GM18861 (cell line): ENCODE measurements around the gene ZBED1.
"Not testable (repeated sequence)": the region's sequence is repeated elsewhere in the genome, so short reads cannot be mapped to it uniquely, and the experiment has no call there.

Experiments
- ATAC-seq: cut with Tn5 transposase; IDR thresholded peaks from one replicate; pipeline ENCODE4 v1.9.1; 2021; ENCODE audit not compliant: unreplicated experiment

The ZBED1 gene

DNA sequence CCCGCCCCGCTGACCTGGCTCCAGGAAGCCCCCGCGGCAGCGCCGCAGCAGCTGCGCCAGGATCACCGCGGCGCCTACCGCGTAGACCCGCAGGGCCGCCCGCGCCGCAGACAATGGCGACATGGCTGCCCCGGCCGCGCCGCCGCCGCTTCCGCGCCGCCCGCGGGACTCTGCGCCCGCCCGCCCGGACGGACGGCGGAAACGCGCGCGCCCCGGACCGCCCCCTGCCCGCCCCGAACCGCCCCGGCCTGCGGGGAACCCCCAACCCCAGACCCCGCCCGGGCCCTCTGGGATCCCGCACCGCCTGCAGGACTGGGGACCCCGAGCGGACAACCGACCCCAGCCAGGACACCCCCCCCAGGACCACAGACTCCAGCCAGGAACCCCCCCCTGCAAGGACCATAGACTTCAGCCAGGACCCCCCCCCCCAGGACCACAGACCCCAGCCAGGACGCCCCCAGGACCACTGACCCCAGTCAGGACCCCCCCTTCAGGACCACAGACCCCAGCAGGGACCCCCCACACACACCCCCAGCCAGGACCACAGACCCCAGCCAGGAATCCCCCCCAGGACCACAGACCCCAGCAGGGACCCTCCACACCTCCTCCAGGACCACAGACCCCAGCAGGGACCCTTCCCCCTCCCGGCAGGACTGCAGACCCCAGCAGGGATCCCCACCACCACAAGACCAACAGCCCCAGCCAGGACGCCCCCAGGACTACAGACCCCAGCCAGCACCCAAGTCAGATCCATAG is at the start of gene ZBED1, which contains the start of gene DHRSX:
Gene ZBED1 (minus strand): TSS at position 174 of the 756 bp plus-strand sequence. CDS start 10,257 bp downstream, outside the sequence.
Gene DHRSX (minus strand): TSS at position 174 of the 756 bp plus-strand sequence. CDS start 51 bp downstream, at position 123.
- ATAC-seq, result no peak

DNA sequence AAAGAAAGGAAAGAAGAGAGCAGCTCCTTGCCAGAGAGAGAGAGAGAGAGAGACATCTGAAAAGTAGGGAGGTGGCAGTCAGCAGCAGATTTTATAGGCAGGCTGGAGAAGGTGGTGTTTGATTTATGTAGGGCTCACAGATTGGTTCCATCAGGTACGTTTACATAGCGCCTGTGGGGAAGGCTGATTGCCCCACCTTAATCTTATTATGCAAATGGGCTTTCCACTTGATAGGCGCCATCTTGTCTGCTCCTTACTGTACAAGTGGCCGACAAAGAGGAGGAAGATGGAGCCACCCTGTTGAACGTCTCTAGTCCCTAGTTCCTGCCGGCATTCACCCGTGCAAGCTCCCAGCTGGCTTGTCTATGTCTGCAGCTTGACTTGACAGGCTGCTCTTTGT is 49.1 kb upstream of the ZBED1 start:
- ATAC-seq, result no peak

DNA sequence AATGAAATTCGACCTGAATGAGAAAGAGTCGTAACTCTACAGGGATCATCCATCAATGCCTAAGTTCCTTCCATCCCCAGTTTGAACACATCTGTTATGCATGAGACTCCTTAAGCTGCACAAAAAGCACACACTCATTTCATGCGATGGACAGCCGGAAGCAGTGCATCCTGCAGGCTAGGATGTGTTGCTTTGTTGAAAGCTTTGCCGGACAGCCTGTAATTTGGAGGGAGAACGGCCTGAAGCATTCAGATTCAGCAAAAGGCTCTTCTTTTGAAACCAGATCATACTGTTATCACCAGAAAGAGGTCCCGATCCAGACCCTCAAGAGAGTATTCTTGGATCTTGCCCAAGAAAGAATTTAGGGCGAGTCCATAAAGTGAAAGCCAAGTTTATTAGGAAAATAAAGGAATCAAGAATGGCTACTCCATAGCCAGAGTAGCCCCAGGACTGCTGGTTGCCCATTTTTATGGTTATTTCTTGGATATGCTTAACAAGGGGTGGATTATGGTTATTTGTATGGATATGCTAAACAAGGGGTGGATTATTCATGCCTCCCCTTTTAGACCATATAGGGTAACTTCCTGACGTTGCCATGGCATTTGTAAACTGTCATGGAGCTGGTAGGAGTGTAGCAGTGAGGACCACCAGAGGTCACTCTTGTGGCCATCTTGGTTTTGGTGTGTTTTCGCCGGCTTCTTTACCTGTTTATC is 48.1 kb upstream of the ZBED1 start:
- no peak for ATAC-seq

DNA sequence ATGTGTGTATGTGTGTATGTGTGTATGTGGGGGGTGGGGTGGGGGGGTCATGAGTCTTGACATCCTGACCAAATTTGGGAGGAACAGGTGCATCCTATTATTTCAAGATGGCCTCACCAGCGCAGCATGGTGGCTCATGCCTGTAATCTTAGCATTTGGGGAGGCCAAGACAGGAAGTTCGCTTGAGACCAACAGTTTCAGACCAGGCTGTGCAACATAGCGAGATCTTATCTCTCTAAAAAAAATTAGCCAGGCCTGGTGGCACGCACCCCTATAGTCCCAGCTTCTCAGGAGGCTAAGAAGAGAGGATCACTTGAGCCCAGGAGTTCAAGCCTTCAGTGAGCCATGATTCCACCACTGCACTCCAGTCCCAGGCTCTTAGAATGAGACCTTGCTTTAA is 47.0 kb upstream of the ZBED1 start:
- no peak for ATAC-seq

DNA sequence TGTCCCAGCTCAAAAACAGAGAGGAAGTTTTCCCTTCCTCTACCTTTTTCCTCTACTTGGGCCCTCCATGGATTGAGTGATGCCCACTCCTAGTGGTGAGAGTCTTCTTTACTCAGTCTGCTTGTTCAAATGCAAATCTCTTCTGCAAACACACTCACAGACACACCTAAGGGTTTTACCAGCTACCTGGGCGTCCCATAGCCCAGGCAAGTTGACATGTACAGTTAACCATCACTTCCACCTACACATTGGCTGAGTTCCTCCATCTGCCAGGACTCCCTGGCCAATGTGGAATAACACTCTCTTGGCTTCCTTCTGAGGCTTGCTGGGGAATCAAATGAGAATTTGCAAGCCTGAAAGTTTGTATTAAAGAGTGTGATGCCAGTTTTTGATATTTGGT is 45.7 kb upstream of the ZBED1 start:
- ATAC-seq, result no peak

DNA sequence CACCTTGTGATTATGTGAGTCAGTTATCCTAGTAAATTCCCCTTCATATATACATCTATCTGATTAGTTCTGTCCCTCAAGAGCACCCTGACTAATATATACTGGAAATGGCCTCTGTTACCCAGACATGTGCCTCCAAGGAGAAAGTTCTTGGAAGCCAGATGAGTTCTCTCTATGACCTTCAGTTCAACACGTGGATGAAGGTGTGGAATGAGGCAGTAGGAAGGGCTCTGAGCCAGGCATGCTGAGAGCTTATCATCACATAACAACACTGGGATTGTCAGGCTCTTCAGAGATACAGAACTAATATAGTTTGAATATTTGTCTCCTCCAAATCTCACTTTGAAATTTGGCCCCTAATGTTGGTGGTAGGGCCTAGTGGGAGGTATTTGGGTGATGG is 44.4 kb upstream of the ZBED1 start:
- no peak for ATAC-seq

DNA sequence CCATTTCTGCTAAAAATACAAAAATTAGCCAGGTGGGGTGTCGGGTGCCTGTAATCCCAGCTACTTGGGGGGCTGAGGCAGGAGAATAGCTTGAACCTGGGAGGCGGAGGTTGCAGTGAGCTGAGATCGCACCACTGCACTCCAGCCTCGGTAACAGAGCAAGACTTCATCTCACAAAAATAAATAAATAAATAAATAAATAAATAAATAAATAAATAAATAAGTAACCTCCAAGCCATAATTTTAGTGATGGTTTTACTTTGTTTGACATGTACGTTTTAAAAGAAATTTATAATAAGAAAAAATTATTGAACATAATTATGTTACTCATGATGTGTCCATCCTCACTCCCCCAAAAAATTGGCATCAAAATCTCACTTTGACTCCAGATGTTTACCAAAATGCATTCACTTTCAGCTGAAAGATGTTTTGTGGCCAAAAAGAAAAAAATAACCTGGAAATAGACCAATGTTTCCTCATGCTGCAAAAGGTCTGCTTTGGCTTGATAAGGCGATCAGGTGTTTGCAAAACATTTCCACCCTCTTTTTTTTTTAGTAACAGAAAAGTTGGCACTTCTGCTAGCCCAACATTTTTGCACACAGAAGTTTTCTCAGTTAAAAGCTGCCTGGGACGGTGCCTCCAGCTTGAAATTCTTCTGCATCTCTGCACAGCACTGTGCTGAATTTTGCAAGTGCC is 42.2 kb upstream of the ZBED1 start:
- no peak for ATAC-seq

DNA sequence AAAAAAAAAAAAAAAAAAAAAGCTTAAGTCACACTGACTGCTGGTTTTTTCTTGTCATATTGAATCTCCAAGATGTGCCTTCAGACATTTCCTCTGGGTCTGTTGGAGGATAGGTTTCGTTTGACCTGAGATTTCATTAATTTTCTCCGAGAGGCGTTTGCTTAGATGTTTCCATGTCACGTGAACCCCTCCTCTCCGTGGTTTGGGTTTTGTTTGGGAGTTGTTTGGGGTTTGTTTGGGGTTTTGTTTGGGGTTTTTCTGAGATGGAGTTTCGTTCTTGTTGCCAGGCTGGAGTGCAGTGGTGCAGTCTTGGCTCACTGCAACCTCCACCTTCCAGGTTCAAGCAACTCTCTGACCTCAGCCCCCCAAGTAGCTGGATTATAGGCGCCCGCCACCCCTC is 40.8 kb upstream of the ZBED1 start:
- no peak for ATAC-seq

DNA sequence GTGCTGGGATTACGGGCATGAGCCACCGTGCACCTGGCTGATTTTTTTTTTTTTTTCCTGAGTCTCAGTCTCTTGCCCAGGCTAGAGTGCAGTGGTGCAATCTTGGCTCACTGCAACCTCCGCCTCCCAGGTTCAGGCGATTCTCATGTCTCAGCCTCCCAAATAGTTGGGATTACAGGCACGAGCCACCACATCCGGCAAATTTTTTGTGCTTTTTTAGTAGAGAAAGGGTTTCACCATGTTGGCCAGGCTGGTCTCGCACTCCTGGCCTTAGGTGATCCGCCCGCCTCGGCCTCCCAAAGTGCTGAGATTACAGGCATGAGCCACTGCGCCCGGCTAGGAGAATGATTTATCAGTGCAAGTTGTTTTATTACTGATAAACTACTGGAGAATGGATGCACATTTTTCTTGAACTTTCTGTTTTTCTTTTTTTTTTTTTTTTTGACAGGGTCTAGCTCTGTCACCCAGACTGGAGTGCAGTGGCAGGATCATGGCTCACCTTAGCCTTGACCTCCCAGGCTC is 39.7 kb upstream of the ZBED1 start:
- no peak for ATAC-seq

DNA sequence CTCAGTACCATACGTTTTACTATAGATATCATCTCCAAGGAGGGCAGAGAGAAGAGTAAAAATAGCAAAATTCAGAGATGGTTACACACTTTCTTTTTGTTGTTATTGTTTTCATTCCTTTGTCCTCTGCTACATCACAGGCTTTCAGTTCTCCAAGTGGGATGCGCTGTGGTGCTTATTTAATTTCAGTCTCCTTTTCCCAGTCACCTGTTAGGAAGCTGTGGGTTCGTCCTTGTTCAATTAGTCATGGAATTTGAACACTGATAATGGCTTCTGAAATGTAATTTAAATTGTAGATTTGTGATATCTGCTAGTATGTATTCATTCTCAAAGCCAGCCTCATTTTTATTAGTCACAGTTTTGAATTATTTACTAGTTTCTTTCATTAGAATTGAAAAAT is 38.8 kb upstream of the ZBED1 start:
- ATAC-seq, result no peak

DNA sequence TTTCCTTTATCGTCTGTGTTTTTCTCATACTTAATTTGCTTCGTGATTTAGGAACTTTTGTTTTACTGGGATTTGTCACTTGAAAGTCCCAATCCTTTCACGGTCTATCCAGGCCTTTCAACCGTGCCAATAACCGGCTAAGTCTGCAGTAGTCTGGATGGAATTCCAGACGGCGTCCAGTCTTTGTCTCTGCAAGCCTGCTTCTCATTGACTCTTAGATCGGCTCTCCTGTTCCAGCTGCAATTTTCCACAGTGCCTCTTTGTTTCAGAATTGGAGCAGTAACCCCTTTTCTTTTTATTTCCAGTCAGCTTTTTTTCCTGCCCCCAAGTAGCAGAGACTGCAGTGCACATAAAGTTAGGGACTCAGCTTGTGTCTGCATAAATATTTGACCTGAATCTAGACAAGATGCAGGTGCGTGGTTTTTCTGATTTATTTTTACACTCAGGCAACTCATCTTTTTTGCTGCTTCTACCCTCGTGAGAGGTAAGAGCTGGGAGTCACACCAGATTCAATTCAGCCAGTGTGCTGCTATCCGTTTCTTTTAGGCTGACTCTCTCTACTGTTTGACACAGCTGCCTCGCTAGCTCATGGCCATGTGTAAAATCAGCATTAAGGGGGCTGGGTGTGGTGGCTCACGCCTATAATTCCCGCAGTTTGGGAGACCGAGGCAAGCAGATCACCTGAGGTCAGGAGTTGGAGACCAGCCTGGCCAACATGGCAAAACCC is 37.4 kb upstream of the ZBED1 start:
- ATAC-seq, result no peak

DNA sequence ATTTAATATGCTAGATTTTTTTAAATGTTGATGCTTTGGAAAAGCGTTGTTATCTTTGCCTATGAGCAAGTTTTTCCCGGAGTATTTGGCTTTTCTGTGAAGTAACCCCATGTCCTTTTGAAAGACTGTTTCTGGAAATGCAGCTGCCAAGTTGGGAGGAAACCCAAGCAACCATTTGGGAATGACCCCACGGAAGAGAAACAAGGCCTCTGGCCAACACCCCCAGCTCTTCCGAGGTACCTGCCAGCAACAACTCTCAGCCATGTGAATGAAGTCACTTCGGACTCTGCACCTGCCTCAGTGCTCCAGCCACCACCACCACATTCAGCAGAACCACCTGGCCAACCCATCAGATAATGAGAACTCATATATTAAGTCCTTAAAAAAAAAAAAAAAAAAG is 36.2 kb upstream of the ZBED1 start:
- no peak for ATAC-seq

DNA sequence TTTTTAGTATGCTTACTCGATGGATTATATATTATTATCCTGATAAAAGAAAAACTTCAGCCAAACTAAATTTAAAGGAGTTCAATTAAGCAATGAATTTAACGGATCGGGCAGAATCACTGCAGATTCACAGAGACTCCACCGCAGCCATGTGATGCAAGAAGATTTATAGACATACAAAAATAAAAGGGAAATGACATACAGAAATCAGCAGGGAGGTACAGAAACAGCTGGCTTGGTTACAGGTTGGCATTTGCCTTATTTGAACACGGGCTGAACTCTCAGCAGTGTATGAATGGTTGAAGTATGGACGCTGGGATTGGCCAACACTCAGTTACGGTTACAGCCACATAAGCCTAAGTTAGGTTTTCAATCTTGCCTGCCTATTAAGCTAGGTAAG is 35.4 kb upstream of the ZBED1 start:
- ATAC-seq, result no peak

DNA sequence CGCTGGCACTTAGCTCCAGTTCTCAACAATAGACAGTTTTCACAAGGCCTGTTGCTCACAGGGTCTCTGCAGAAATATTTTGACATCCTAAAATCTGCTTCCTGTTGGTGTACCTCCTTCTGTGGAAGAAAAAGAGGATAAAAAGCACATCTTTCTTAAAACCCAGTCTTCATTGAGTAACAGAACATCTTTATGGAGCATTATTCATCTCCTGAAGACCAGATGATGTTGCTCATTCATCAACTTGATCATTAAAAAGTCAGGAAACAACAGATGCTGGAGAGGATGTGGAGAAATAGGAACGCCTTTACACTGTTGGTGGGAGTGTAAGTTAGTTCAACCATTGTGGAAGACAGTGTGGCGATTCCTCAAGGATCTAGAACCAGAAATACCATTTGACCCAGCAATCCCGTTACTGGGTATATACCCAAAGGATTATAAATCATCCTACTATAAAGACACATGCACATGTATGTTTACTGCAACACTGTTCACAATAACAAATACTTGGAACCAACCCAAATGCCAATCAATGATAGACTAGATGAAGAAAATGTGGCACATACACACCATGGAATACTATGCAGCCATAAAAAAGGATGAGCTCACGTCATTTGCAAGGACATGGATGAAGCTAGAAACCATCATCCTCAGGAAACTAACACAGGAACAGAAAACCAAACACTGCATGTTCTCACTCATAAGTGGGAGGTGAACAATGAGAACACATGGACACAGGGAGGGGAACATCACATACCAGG is 33.7 kb upstream of the ZBED1 start:
- not testable (repeated sequence) for ATAC-seq

DNA sequence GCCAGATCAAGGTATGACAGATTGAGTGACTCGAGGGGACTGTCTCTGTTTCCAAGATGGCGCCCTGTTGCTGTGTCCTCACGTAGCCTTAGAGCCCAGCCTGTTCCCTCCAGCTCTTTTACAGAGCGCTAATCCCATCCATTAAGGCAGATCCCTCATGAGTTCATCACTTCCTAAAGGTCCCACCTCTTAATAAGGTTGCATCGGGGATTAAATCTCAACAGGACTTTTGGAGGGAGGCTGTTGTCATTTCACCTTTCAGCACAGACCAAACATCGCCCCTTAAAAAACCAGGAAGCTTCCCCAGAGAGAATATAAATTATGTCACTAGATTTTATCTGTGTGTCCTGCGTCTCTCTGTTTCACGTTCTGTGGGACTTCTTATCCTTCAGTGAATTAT is 32.6 kb upstream of the ZBED1 start:
- ATAC-seq, result no peak

DNA sequence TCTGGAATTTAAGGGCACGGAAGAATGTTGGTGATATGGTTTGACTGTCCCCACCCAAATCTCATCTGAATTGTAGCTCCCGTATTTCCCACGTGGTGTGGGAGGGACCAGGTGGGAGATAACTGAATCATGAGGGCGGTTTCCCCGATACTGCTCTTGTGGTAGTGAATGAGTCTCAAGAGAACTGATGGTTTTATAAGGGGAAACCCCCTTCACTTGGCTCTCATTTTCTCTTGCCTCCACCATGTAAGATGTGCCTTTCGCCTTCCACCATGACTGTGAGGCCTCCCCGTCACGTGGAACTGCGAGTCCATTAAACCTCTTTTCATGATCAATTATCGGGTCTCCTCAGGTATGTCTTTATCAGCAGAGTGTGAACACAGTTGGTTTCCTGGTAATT is 25.6 kb upstream of the ZBED1 start:
- ATAC-seq, result no peak

DNA sequence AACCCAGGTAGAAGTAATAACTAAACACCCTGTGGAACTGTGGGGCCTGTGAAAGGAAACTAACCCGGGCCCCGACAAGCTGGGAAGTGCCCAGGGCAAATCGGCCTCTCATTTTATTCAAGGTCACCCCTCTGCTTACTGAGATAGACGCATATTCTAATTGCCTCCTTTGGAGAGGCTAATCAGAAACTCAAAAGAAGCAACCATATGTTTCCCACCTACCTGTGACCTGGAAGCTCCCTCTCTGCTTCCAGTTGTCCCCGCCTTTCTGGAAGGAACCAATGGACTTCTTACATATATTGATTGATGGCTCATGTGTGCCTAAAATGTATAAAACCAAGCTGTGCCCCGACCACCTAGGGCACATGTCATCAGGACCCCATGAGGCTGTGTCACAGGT is 23.1 kb upstream of the ZBED1 start:
- ATAC-seq, result no peak

DNA sequence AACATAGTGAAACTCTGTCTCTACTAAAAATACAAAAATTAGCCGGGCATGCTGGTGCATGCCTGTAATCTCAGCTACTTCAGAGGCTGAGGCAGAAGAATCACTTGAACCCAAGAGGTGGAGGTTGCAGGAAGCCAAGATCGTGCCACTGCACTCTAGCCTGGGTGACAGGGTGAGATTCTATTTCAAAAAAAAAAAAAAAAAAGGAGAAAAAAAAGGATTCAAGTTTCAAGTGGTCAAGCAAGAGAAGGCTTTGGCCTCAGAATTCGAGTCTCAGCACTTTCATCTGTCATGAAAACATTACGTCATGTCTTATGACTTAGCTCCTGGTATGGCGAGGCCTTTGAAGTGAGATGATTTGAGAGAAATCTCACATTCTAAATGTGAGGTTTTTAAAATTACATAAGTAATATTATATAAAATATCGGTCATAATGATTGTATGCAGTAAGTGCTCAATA is 21.2 kb upstream of the ZBED1 start:
- peak; percentile 41 for ATAC-seq

DNA sequence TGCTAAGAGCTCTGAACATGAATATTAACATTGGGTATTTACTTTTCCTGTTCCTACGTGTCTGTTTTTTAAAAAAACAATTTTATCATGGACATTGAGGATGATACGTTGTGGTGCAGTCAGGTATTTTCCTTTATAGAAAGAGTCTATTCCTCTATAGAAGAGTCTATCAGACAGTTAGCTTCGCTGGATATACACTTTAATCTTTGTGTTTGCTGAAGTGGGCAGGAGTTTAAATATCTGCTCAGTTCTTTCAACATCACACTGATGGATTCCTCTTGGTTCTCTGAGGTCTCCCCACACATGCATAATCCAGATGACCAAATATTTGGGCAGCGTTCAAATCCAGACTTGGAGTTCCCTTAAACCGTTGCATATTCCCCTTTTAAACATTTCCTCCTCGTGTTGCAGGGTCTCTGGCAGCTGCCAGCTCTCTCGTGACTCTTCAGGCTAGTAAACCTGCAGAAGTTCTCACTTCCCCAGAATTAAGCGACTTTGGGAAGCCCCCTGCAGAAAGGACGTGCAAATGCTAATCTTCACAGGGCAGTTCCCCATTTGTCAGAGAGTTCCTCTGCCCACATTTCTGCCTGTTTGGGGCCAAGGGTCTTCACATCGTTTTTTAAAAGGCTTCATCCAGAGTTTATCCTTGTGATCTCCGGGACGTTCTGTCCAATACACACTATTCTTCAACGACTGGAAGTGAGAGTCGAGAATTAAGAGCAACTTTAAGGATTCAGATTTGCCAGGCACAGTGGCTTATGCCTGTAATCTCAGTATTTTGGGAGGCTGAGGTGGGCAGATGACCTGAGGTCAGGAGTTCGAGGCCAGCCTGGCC is 20.5 kb upstream of the ZBED1 start:
- ATAC-seq, result peak; percentile 67
